Transverse colon (tissue), 4 donors: ENCODE results near the gene ANXA9.

Experiments
- EP300 ChIP-seq: sonication (generic); formaldehyde crosslinking; IDR thresholded peaks from one replicate; pipeline ENCODE4 v1.6.1; 2017; ENCODE audit warnings: antibody characterized with exemption, low read depth
- POLR2A ChIP-seq: fragments of 450-650 bp; IDR thresholded peaks from one replicate; pipeline ENCODE4 v1.6.1; 2016; ENCODE audit warnings: antibody characterized with exemption, mild to moderate bottlenecking, moderate library complexity
- POLR2AphosphoS5 ChIP-seq, 3 donors: sonication (generic); formaldehyde crosslinking; IDR thresholded peaks; one replicate each; pipeline ENCODE4 v1.6.1; 2016; ENCODE audit warnings: antibody characterized with exemption in 3 of 3
- TF ChIP-seq, protein P1 (sequence below), 5 experiments: fragments of 200-600 bp in 3 of 5; fragments of 450-650 bp in 2 of 5; sonication (generic) in 3 of 5; IDR thresholded peaks; 1 replicate in 2 of 5; 2 replicates in 3 of 5; pipeline ENCODE4 v1.5.1; 2016 to 2017; ENCODE audit warnings: antibody characterized with exemption in 5 of 5, inconsistent platforms in 3 of 5, mild to moderate bottlenecking in 2 of 5, moderate library complexity in 1 of 5

DNA sequence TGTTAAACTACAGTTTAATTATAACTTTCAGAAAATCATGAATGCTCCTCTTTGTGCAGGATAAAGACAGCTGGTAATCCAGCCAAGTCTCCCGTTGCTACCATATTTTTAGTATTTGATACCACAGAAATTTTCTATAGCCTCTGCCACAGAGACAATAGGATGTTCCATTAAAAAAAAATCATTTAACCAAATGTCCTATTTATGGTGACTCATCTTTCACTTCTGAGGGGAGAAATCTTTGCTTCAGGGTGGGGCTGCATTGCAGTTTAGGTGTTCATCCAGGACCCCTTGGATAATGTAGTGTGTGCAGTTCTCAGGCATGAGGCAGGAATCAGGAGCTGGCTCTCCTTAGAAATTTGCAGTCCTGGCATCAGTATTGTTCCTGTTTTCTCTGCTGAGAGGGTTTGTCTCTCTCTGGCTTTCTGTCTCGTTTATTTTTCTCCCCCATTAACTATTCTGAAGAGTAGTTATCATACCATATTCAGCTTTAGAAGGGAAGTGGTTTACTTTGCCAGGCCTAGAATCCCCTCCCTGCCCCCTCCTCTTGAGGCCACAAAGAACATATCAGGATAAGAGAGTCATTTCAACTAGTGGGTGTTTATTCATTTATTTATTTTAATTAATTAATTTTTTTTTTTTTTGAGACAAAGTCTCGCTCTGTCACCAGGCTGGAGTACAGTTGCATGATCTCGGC is 29.2 kb downstream of the ANXA9 start:
- TF ChIP-seq POLR2AphosphoS5 (IDR thresholded peaks at IDR 0.05) = no peak
- TF ChIP-seq, protein P1, sequence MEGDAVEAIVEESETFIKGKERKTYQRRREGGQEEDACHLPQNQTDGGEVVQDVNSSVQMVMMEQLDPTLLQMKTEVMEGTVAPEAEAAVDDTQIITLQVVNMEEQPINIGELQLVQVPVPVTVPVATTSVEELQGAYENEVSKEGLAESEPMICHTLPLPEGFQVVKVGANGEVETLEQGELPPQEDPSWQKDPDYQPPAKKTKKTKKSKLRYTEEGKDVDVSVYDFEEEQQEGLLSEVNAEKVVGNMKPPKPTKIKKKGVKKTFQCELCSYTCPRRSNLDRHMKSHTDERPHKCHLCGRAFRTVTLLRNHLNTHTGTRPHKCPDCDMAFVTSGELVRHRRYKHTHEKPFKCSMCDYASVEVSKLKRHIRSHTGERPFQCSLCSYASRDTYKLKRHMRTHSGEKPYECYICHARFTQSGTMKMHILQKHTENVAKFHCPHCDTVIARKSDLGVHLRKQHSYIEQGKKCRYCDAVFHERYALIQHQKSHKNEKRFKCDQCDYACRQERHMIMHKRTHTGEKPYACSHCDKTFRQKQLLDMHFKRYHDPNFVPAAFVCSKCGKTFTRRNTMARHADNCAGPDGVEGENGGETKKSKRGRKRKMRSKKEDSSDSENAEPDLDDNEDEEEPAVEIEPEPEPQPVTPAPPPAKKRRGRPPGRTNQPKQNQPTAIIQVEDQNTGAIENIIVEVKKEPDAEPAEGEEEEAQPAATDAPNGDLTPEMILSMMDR (IDR thresholded peaks at IDR 0.05) = no peak
- TF ChIP-seq POLR2A = no peak
- no peak for TF ChIP-seq EP300
